SH-SY5Y (cell line): ENCODE data around the gene CABP1.

ENCODE experiments used
- GATA2 ChIP-seq: IDR thresholded peaks from 2 replicates; pipeline ENCODE4 v1.6.1; 2011; ENCODE audit warnings: mild to moderate bottlenecking, low read depth, low read length
- GATA3 ChIP-seq: IDR thresholded peaks from 2 replicates; pipeline ENCODE4 v1.6.1; 2011; ENCODE audit warnings: low read depth, mild to moderate bottlenecking, low read length, moderate library complexity

GRCh38 chr12:120686690-120687577 is 46.5 kb downstream of the CABP1 start, which contains the start of gene MLEC:
- TF ChIP-seq GATA2 (no peak), GATA3 (no peak)
